GM12878 (cell line): ENCODE measurements around the gene SAMSN1. TPM values are rescaled to one million over a fixed set of nuclear protein-coding genes. Genes with fewer than 3 reads are reported as not detected.

Source experiments
- ATAC-seq: fragments of 200-7000 bp; cut with Tn5 transposase; 3 replicates; pipeline ENCODE4 v1.9.1; 2020; ENCODE audit warnings: mild to moderate bottlenecking, moderate library complexity
- BruUV-seq: library from RNA; stranded (reverse); fragments of 400-500 nt; replicated peaks from 2 replicates; lab custom pipeline; 2021; lab: Mats Ljungman, UMichigan
- CTCF ChIA-PET: fragments of 300-600 bp; sonication (Branson Sonifier 250); formaldehyde crosslinking; extraction: SDS; loops from one replicate; lab custom pipeline; 2021; ENCODE audit warnings: inconsistent platforms; lab: Yijun Ruan, JAX
- POLR2A ChIA-PET: fragments of 350-600 bp; formaldehyde crosslinking; extraction: SDS; loops from one replicate; lab custom pipeline; 2021; ENCODE audit warnings: inconsistent platforms; lab: Charles Lee
- RAD21 ChIA-PET: fragments of 300-600 bp; sonication (Branson Sonifier 250); formaldehyde crosslinking; loops from one replicate; lab custom pipeline; 2023; ENCODE audit warnings: antibody characterized with exemption; ENCODE audit not compliant: unreplicated experiment; lab: Charles Lee
- SMC1A ChIA-PET: fragments of 300-600 bp; sonication (Branson Sonifier 250); formaldehyde crosslinking; loops from one replicate; lab custom pipeline; 2023; ENCODE audit not compliant: unreplicated experiment, uncharacterized antibody; lab: Charles Lee
- DNase-seq: peaks from one replicate; pipeline ENCODE4 v3.0.0-alpha.2; 2011; ENCODE audit warnings: low read depth, low spot score
- FAIRE-seq: peaks from 3 replicates; lab custom pipeline; 2011; peaks lifted over from hg19 to GRCh38; lab: Jason Lieb, UNC
- H2AFZ ChIP-seq: 2 replicates; pipeline ENCODE4 v1.6.0; 2011; ENCODE audit warnings: low read depth, low read length, control low read depth; ENCODE audit not compliant: control insufficient read depth
- H3K27ac ChIP-seq: 2 replicates; pipeline ENCODE4 v1.5.1; 2011; ENCODE audit warnings: control low read depth; ENCODE audit not compliant: control insufficient read depth, insufficient read depth
- H3K27me3 ChIP-seq, 2 experiments: replicated peaks in 1 of 2; 2 replicates each; pipeline versions ENCODE4 v1.6.0 to v1.6.1; 2011; ENCODE audit warnings: low read length in 1 of 2; ENCODE audit not compliant: control insufficient read depth in 2 of 2, insufficient read depth in 2 of 2
- H3K36me3 ChIP-seq, 2 experiments: 2 replicates each; pipeline ENCODE4 v1.5.1; 2011; ENCODE audit warnings: low read length in 1 of 2; ENCODE audit not compliant: control insufficient read depth in 2 of 2, insufficient read depth in 2 of 2
- H3K4me1 ChIP-seq: 2 replicates; pipeline ENCODE4 v1.6.1; 2011; ENCODE audit warnings: mild to moderate bottlenecking, low read length, moderate library complexity, mixed read lengths; ENCODE audit not compliant: control insufficient read depth, insufficient read depth
- H3K4me2 ChIP-seq: 2 replicates; pipeline ENCODE4 v1.6.0; 2011; ENCODE audit warnings: control low read depth; ENCODE audit not compliant: control insufficient read depth, insufficient read depth
- H3K4me3 ChIP-seq: fragments of 200-600 bp; sonication (generic); 2 replicates; pipeline ENCODE4 v1.5.1; 2016
- H3K79me2 ChIP-seq: 2 replicates; pipeline ENCODE4 v1.6.0; 2011; ENCODE audit warnings: low read length; ENCODE audit not compliant: control insufficient read depth, insufficient read depth
- H3K9ac ChIP-seq: 2 replicates; pipeline ENCODE4 v1.8.0; 2011; ENCODE audit warnings: low read length, control low read depth, mixed read lengths; ENCODE audit not compliant: control insufficient read depth, insufficient read depth
- H3K9me3 ChIP-seq: replicated peaks from 3 replicates; pipeline ENCODE4 v1.5.1; 2011; ENCODE audit warnings: mild to moderate bottlenecking, low read length; ENCODE audit not compliant: control insufficient read depth, insufficient read depth
- H4K20me1 ChIP-seq: 2 replicates; pipeline ENCODE4 v1.6.0; 2011; ENCODE audit not compliant: control insufficient read depth, insufficient read depth
- E2F8 ChIP-seq: fragments of 450-650 bp; IDR thresholded peaks from 2 replicates; pipeline ENCODE4 v1.6.1; 2018; ENCODE audit warnings: mild to moderate bottlenecking, low read depth, moderate library complexity; ENCODE audit not compliant: partially characterized antibody
- GATAD2B ChIP-seq: fragments of 450-650 bp; conservative IDR thresholded peaks from 2 replicates; pipeline ENCODE4 v1.6.1; 2017; ENCODE audit warnings: low read depth, mild to moderate bottlenecking, moderate library complexity
- HCFC1 ChIP-seq: fragments of 150-350 bp; IDR thresholded peaks from 2 replicates; pipeline ENCODE4 v1.6.1; 2014; ENCODE audit warnings: low read length
- HDAC2 ChIP-seq: fragments of 200-600 bp; sonication (generic); IDR thresholded peaks from 2 replicates; pipeline ENCODE4 v1.6.1; 2017
- IKZF1 ChIP-seq: fragments of 450-650 bp; conservative IDR thresholded peaks from 2 replicates; pipeline ENCODE4 v1.6.1; 2017; ENCODE audit warnings: antibody characterized with exemption, mild to moderate bottlenecking
- IRF4 ChIP-seq: IDR thresholded peaks from 2 replicates; pipeline ENCODE4 v1.6.1; 2011; ENCODE audit warnings: low read depth, low read length
- IRF5 ChIP-seq: fragments of 450-650 bp; IDR thresholded peaks from 2 replicates; pipeline ENCODE4 v1.6.1; 2017; ENCODE audit warnings: borderline replicate concordance
- NBN ChIP-seq: fragments of 450-650 bp; IDR thresholded peaks from 2 replicates; pipeline ENCODE4 v1.6.1; 2016
- RELB ChIP-seq: fragments of 450-650 bp; IDR thresholded peaks from 2 replicates; pipeline ENCODE4 v1.6.1; 2017; ENCODE audit warnings: low read depth, mild to moderate bottlenecking, moderate library complexity
- RFX5 ChIP-seq: IDR thresholded peaks from 2 replicates; pipeline ENCODE4 v1.6.1; 2011; ENCODE audit warnings: low read depth, low read length, improper control_type of control experiment
- SMAD5 ChIP-seq: IDR thresholded peaks from 2 replicates; pipeline ENCODE4 v1.6.1; 2016; ENCODE audit warnings: antibody characterized with exemption, low read depth
- STAT1 ChIP-seq: fragments of 450-650 bp; conservative IDR thresholded peaks from 2 replicates; pipeline ENCODE4 v1.6.1; 2014; ENCODE audit warnings: antibody characterized with exemption, mild to moderate bottlenecking
- TBL1XR1 ChIP-seq: IDR thresholded peaks from 2 replicates; pipeline ENCODE4 v1.6.1; 2012; ENCODE audit warnings: low read depth, low read length, improper control_type of control experiment
- WGBS: methylation state at CpG from one replicate; pipeline ENCODE4 v1.1.6; 2016; ENCODE audit warnings: low lambda C conversion rate; ENCODE audit not compliant: insufficient replicate concordance, insufficient coverage; ENCODE audit errors: missing lambda C conversion rate; 5-methylcytosine and 5-hydroxymethylcytosine counted together
- in situ Hi-C: fragments of 300-500 bp; cut with MboI; formaldehyde crosslinking; loops from 9 replicates; pipeline ENCODE4 v1.14.3; 2018; ENCODE audit warnings: mixed read lengths
- intact Hi-C: fragments of 100-400 bp; cut with micrococcal nuclease; formaldehyde crosslinking; loops from one replicate; pipeline ENCODE4 v1.14.2; 2022; ENCODE audit not compliant: unreplicated experiment
- polyA plus RNA-seq, 11 experiments: library from polyadenylated mRNA; depleted of rRNA in 4 of 11; unstranded in 6 of 11; stranded (reverse) in 5 of 11; fragments of >200 nt; fragmentation: Nextera tagmentation in 4 of 11; fragmentation: Illumina TruSeq in 1 of 11; extraction: Ambion mirVana in 4 of 11; extraction: Trizol in 1 of 11; gene quantifications; 1 replicate in 1 of 11; 2 replicates in 10 of 11; pipeline versions ENCODE4 v1.2.1 to v1.2.3, GENCODE V29; 2011 to 2016; ENCODE audit warnings: inconsistent platforms in 2 of 11, missing spikeins in 2 of 11, low read depth in 1 of 11
- total RNA-seq, 4 experiments: library from RNA; depleted of rRNA in 3 of 4; stranded (reverse); fragments of >200 nt in 3 of 4; fragmentation: Illumina TruSeq in 1 of 4; extraction: Trizol in 1 of 4; gene quantifications; 2 replicates each; pipeline versions ENCODE4 v1.2.1 to v1.2.3, GENCODE V29; 2013 to 2021
- TF ChIP-seq, protein P1 (sequence below): fragments of 450-650 bp; IDR thresholded peaks from 2 replicates; pipeline ENCODE4 v1.6.1; 2017; ENCODE audit warnings: mild to moderate bottlenecking, moderate library complexity

Gene SAMSN1
- total and polyA plus RNA-seq, 10 of the 15 experiments (the other 5 are each of a cell fraction or from before 2014, with no cell fraction given), result 23.2 to 102 (median 44.9) TPM

- no peak for TF ChIP-seq IKZF1
These were observed 88.4 kb downstream of the SAMSN1 start (continued) for GRCh38 chr21:14457762-14458161.

- Histone ChIP-seq H2AFZ (no peak overlapping the region), H3K36me3 (no peaks in the 10 kb centered on the region), H3K4me3 (no peak overlapping the region), H3K9ac (no peak overlapping the region), H3K27ac (no peak overlapping the region), H3K4me1 (peaks cover 26% of the 10 kb centered on the region), H3K4me2 (no peak overlapping the region), H3K79me2 (no peaks in the 10 kb centered on the region; the same call in 1 of the 2 replicates), H3K9me3 (no peaks in the 10 kb centered on the region; the same call in 2 of the 3 replicates), H4K20me1 (no peaks in the 10 kb centered on the region), H3K27me3 (no peaks in the 10 kb centered on the region)
- BruUV-seq, result no TSS peak
- ChIA-PET POLR2A (interaction anchor here (0.7 kb wide), 1 partner anchor 355 kb away, joined by 3 read pairs; no protein-coding TSS in a partner anchor), RAD21 (interaction anchor here (1.1 to 1.7 kb wide), 2 partner anchors 76 to 231 kb away, joined by 4 to 8 read pairs; no protein-coding TSS in a partner anchor), SMC1A (interaction anchor here (1.0 to 1.4 kb wide), 9 partner anchors 25 to 420 kb away, joined by 3 to 5 read pairs (median 3); no protein-coding TSS in a partner anchor), CTCF (interaction anchor here (0.9 to 1.3 kb wide), 2 partner anchors 213 to 281 kb away, joined by 3 to 4 read pairs; no protein-coding TSS in a partner anchor)
- in situ Hi-C loops, result no loop called here
- 100% methylated on average over 1 of the region's 1 CpG for WGBS
- FAIRE-seq, result no peak
- intact Hi-C loops, result no loop called here
- no peak for ATAC-seq
- DNase-seq, result no peak
- no peak for TF ChIP-seq TBL1XR1
- TF ChIP-seq E2F8, result no peak
- TF ChIP-seq RFX5, result no peak
- TF ChIP-seq HDAC2, result no peak
- no peak for TF ChIP-seq SMAD5
- no peak for TF ChIP-seq STAT1
- TF ChIP-seq IRF5, result no peak
- TF ChIP-seq GATAD2B, result no peak
- no peak for TF ChIP-seq RELB
- no peak for TF ChIP-seq IRF4
- TF ChIP-seq, protein P1, sequence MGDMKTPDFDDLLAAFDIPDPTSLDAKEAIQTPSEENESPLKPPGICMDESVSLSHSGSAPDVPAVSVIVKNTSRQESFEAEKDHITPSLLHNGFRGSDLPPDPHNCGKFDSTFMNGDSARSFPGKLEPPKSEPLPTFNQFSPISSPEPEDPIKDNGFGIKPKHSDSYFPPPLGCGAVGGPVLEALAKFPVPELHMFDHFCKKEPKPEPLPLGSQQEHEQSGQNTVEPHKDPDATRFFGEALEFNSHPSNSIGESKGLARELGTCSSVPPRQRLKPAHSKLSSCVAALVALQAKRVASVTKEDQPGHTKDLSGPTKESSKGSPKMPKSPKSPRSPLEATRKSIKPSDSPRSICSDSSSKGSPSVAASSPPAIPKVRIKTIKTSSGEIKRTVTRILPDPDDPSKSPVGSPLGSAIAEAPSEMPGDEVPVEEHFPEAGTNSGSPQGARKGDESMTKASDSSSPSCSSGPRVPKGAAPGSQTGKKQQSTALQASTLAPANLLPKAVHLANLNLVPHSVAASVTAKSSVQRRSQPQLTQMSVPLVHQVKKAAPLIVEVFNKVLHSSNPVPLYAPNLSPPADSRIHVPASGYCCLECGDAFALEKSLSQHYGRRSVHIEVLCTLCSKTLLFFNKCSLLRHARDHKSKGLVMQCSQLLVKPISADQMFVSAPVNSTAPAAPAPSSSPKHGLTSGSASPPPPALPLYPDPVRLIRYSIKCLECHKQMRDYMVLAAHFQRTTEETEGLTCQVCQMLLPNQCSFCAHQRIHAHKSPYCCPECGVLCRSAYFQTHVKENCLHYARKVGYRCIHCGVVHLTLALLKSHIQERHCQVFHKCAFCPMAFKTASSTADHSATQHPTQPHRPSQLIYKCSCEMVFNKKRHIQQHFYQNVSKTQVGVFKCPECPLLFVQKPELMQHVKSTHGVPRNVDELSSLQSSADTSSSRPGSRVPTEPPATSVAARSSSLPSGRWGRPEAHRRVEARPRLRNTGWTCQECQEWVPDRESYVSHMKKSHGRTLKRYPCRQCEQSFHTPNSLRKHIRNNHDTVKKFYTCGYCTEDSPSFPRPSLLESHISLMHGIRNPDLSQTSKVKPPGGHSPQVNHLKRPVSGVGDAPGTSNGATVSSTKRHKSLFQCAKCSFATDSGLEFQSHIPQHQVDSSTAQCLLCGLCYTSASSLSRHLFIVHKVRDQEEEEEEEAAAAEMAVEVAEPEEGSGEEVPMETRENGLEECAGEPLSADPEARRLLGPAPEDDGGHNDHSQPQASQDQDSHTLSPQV, result no peak
- no peak for TF ChIP-seq HCFC1
- TF ChIP-seq NBN, result no peak
These were observed 89.2 kb downstream of the SAMSN1 start for GRCh38 chr21:14456911-14457310.
